VCaP (cell line): ENCODE results near the gene BCL2L13.
A peak's percentile ranks its signal among the peaks of the same experiment; 100 is the strongest.

Experiments
- H3K27ac ChIP-seq: fragments of 450-650 bp; 2 replicates; pipeline ENCODE4 v1.5.1; 2017
- CTCF ChIP-seq: fragments of 450-650 bp; conservative IDR thresholded peaks from 2 replicates; pipeline ENCODE4 v1.5.1; 2017; ENCODE audit warnings: mild to moderate bottlenecking, moderate library complexity

Gene BCL2L13

GRCh38 chr22:17655289-17655688 lies 16.7 kb downstream of the BCL2L13 start:
- H3K27ac ChIP-seq: peak overlapping the region; percentile 96

GRCh38 chr22:17656870-17657395 lies 18.4 kb downstream of the BCL2L13 start:
- H3K27ac ChIP-seq: peak overlapping the region; percentile 96
- no peak for TF ChIP-seq CTCF

More at GRCh38 chr22:17655289-17655688, 16.7 kb downstream of the BCL2L13 start:
- TF ChIP-seq CTCF: no peak

- no peak overlapping the region for H3K27ac ChIP-seq
These were observed 26.0 kb downstream of the BCL2L13 start for GRCh38 chr22:17664414-17665055.

GRCh38 chr22:17665248-17665647 lies 26.7 kb downstream of the BCL2L13 start:
- no peak for TF ChIP-seq CTCF
- no peak overlapping the region for H3K27ac ChIP-seq

More at GRCh38 chr22:17664414-17665055, 26.0 kb downstream of the BCL2L13 start:
- no peak for TF ChIP-seq CTCF

GRCh38 chr22:17665854-17666253 lies 27.3 kb downstream of the BCL2L13 start:
- H3K27ac ChIP-seq: no peak overlapping the region
- TF ChIP-seq CTCF: no peak

- H3K27ac ChIP-seq: peak overlapping the region; percentile 0; the same call in 1 of the 2 replicates
These were observed 33.0 kb downstream of the BCL2L13 start for GRCh38 chr22:17671521-17672092.

GRCh38 chr22:17672417-17672991 lies 33.9 kb downstream of the BCL2L13 start:
- H3K27ac ChIP-seq: peak overlapping the region; percentile 0; the same call in 1 of the 2 replicates
- TF ChIP-seq CTCF: no peak
